Ramos (cell line): ENCODE measurements around the gene MBP.

Experiments used
- in situ Hi-C: fragments of 300-500 bp; cut with MboI; formaldehyde crosslinking; loops from one replicate; pipeline ENCODE4 v1.14.3; 2022; ENCODE audit warnings: low sequenced_read_pairs; ENCODE audit not compliant: unreplicated experiment

MBP gene

DNA sequence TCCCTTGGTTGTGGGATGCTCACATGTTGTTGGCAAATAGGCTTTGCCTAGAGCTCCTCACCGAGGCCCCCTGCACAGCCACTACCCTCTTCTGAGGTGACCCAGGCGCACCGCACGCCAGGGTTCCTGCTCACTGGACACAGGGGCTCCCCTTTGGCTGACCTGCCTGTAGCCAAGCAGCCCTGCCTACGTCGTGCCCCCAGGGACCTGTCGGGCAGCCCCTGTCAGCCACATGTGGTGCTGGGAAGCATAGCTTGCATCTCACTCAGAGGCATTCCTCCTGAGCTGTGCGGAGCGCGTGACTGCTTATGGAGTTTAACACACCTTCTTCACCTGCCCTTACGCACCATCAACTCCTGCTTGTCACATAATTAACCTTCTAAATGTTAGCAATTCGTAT lies 194.0 kb downstream of the MBP start:
- in situ Hi-C loops = no loop called here

GRCh38 chr18:76937597-76937996 lies 195.0 kb downstream of the MBP start:
- in situ Hi-C loops = no loop called here

DNA sequence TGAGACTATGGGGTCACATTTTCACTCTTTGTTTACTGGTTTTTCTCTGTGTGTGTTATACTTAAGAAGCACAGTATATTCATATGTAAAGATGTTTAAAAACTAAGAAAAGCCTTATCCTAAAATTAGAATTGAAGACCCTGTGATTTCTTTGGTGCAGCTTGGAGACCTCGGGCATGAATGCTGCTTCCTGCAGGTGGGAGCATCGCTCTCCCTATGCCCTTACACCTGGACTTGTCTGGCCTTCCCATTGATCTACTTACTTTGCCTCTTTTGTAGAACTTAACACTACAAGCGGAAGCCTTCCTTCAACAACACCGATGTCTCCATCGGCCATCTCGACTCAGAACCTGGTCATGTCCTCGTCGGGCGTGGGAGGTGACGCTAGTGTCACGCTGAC lies 195.7 kb downstream of the MBP start:
- in situ Hi-C loops = no loop called here

DNA sequence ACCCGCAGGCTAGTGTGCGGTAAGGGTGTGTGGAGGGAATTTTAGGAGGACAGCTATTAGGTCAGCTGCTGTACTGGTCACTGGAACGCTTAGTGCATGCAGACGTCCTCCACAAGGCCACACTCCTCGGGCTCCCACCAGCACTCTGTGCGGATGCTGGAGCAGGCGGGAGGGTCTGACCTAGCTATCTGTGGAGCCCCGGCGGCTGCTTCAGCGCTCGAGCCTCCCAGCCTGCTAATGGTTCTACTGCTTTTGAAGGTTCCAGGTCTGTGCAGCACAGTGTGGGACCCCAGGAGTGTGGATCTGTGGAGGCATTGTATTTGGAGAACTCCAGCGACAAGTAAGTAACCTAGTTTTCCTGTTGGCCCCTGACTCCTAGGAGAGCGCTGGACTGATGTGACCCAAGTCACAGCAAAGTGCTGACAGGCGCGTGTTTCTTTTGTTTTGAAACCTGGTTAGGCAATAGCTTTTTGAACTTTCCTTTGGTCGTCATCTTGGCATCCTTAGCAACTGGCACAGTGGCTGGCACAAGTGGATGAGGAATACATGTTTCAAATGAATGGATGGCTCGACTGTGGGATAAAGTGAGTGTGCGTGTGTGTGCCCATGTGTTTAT lies 196.8 kb downstream of the MBP start:
- in situ Hi-C loops = no loop called here

- in situ Hi-C loops = no loop called here
Measured at GRCh38 chr18:76932026-76932819, 200.4 kb downstream of the MBP start.

- in situ Hi-C loops = no loop called here
Measured at GRCh38 chr18:76931171-76931570, 201.4 kb downstream of the MBP start.
